Loucy (cell line): ENCODE data around the gene C16orf74.

ENCODE experiments used
- CTCF ChIP-seq: fragments of 200-600 bp; sonication (generic); conservative IDR thresholded peaks from 2 replicates; pipeline ENCODE4 v1.5.1; 2014; ENCODE audit warnings: mild to moderate bottlenecking, antibody characterized with exemption, low read length
- EZH2phosphoT487 ChIP-seq: fragments of 200-600 bp; IDR thresholded peaks from 2 replicates; pipeline ENCODE4 v1.6.1; 2018; ENCODE audit warnings: antibody characterized with exemption, mild to moderate bottlenecking, moderate library complexity, borderline replicate concordance

GRCh38 chr16:85767531-85767930, 16.6 kb upstream of the C16orf74 start:
- TF ChIP-seq CTCF = no peak
- no peak for TF ChIP-seq EZH2phosphoT487
